Dermis microvascular lymphatic vessel endothelial cell (primary cell): Measurements from ENCODE around the gene WNT3A. TPM values are rescaled to one million over a fixed set of nuclear protein-coding genes. Genes with fewer than 3 reads are reported as not detected.
"Not testable (repeated sequence)": the region's sequence is repeated elsewhere in the genome, so short reads cannot be mapped to it uniquely, and the experiment has no call there.

Experiments used
- DNase-seq, 2 donors: peaks; one replicate each; pipeline versions ENCODE4 v3.0.0 to v3.0.0-alpha.2; 2010; ENCODE audit warnings: low read depth in 2 of 2
- total RNA-seq: library from RNA; depleted of rRNA; stranded (reverse); fragments of >200 nt; gene quantifications from 2 replicates; pipeline ENCODE4 v1.2.1, GENCODE V29; 2014

WNT3A gene
- total RNA-seq, 1 donor from 2014 or later = not detected

GRCh38 chr1:228011721-228012311, 5.0 kb downstream of the WNT3A start:
- DNase-seq = no peak

DNA sequence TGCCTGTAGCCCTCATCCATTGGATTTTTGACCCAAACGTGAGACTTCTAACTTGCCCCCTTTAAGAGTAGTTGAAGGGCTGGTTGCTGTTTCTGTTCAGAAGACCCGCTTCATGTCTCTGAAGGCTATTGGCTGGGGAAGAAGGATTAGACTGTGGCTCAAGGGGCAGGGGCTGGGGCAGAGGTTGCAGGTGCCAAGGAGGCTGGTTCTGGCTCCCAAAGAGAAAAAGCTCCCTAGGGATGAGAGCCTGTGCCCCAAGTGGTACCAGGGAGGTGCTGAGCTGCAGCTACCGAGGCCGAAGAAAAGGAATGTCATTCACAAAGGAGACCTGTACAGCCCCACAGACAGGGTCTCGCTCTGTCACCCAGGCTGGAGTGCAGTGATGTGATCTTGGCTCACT, 5.8 kb downstream of the WNT3A start:
- no peak for DNase-seq

DNA sequence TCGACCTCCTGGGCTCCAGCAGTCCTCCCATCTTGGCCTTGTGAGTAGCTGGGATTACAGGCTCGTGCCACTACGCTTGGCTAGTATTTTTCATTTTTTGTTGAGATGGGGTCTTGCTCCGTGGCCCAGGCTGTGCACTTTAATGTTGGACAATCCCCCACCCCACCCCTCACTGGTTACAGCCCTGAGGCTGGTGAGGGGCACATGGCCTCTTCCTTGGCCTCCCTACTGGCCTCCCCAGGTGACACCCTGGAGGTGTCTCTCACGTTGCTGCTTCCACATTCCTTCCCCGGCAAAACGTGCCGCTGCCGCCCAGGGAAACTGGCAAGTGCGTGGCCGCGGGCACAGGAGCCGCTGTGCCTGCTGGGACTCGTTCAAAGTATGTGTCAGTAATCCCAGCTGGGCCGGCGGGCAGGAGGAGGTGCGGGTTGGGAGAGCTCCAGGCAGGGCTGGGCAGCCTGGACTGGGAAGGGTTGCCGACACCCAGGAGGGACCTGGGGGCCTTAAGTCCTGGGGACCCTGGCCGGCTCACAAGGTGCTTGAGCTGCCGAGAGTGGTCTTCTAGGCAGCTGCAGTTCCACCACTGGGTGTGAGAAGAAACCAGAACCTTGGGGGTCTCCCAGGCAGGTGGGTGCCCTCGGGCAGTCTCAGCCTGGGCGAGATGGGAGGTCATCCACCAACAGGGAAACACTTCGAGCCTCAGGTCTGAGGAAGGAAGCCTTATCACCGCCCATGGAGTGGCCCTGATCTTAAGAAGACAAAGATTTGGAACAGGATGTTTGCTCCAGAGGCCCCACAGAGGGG, 6.5 kb downstream of the WNT3A start:
- DNase-seq = no peak

- DNase-seq = no peak
These were observed 7.4 kb downstream of the WNT3A start for GRCh38 chr1:228013935-228014930.

- DNase-seq = no peak
These were observed 8.7 kb downstream of the WNT3A start for GRCh38 chr1:228015276-228016180.

DNA sequence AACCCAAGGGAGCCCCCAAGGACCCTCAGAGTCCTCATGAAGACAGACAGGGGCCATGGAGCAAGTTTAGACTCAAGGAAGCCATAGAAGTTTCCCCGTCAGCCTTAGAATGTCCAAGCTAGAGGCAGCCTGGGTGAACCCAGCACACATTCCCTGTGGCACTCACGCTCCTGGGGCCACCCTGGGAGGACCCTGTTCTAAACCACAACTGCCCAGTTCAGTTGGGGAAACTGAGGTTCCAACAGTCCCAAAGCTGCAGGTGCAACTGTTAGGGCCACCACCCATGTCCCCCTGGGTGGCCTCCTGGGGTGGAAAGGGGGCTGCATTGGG, 9.3 kb downstream of the WNT3A start:
- DNase-seq = no peak

- no peak for DNase-seq
These were observed 10.0 kb downstream of the WNT3A start for GRCh38 chr1:228016653-228017355.

DNA sequence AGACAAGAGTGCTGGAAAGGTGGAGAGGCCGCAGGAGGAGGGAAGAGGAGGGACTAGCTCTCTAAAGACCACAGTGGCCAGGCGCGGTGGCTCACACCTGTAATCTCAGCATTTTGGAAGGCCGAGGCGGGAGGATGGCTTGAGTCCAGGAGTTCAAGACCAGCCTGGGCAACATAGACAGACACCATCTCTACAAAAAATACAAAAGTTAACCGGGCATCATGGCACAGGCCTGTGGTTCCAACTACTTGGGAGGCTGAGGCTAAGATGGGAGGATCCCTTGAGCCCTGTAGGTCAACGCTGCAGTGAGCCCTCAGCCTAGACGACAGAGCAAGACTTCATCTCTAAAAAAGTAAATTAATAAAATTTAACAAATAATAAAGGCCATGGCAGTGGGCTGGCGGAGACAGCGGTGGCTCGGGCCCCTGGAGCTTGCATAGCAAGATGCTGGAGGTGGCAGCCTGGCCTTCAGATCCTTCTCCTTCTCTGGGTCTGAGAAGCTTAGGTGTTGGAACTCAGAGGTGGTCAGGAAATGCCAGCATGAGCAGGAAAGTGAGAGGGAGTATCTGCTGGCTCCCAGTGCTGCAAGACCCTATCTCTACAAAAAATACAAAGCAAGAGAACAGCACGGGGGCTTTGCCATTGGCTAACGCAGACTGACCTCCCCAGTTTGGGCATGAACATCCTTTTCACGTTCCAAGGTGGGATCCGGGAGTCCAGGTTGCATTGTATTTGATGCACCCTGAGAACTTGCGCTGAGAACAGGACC, 10.7 kb downstream of the WNT3A start:
- DNase-seq = no peak

- no peak for DNase-seq
These were observed 11.3 kb downstream of the WNT3A start for GRCh38 chr1:228018125-228018398.

DNA sequence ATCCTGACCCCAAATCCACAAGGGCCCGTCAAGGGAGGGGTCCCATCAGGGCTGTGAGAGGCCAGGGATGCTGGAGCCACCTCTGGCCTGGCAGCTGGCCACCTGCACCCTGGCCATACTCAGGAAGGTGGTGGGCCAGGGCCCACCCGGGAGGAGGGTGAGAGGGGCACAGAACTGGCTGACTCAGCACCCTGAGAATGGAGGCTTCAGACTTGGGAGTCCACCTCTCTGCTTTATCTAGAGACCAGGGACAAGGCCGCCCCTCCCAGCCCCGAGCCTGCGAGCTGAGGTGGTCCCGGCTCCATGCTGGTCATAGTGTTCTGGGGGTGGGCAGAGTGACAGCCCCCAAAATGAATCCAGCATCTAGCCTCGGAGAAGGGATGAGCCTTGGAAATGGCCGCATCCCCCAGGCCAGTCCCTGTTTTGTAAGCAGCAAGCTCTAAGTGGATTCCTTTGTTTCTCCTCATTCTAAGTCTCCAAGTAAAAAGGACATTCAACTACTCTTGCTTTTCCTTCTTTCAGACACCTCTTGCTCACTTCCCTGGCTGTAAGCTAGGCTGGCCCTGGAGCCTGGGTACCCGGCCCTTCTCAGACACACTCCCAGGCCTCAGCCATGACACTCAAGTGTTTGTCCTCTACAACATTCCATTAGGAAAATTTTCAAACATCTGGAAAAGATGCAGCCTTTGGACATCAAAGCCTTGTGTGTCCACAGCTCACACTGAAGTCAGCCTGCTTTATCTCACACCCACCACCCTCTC, 12.3 kb downstream of the WNT3A start:
- DNase-seq = no peak

- DNase-seq = not testable (repeated sequence)
These were observed 12.9 kb downstream of the WNT3A start for GRCh38 chr1:228019722-228020083.

GRCh38 chr1:228020686-228021354, 14.0 kb downstream of the WNT3A start:
- DNase-seq = no peak

- DNase-seq = no peak
These were observed 14.7 kb downstream of the WNT3A start for GRCh38 chr1:228021355-228022030.

- no peak for DNase-seq
These were observed 15.9 kb downstream of the WNT3A start for GRCh38 chr1:228022571-228023293.

GRCh38 chr1:228023294-228023639, 16.5 kb downstream of the WNT3A start:
- no peak for DNase-seq

DNA sequence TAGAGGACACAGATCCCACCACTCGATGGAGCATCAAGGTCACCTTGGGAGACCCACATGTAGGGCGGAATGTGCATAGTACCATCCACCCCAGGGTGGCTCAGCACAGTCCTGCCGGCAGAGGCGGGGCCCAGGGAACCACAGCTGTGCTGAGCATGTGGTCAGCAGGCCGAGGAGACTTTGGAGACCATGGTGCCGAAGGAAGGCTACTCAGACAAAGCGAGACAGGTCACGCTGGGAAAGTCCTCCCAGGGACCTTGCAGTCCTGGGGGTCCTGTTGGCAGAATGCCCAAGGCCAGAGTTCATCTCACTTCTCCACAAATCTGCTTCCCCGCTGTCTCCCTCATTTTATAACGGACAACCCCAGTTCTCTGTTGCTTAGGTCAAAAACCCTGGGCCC, 22.5 kb downstream of the WNT3A start:
- DNase-seq = no peak

GRCh38 chr1:228030451-228031201, 23.8 kb downstream of the WNT3A start:
- DNase-seq = no peak
